Activated gamma-delta T cell treated with Interleukin-2 at 50 U/mL for 16 hours (primary cell): ENCODE data around the gene CTNNBL1.
"Not testable (repeated sequence)": the region's sequence is repeated elsewhere in the genome, so short reads cannot be mapped to it uniquely, and the experiment has no call there.

Experiments
- DNase-seq: peaks from one replicate; pipeline ENCODE4 v3.0.0-alpha.2; 2020

The CTNNBL1 gene

GRCh38 chr20:37711994-37712964 is 18.4 kb downstream of the CTNNBL1 start:
- DNase-seq, result no peak

- no peak for DNase-seq
Measured at GRCh38 chr20:37713396-37713795, 19.6 kb downstream of the CTNNBL1 start.

DNA sequence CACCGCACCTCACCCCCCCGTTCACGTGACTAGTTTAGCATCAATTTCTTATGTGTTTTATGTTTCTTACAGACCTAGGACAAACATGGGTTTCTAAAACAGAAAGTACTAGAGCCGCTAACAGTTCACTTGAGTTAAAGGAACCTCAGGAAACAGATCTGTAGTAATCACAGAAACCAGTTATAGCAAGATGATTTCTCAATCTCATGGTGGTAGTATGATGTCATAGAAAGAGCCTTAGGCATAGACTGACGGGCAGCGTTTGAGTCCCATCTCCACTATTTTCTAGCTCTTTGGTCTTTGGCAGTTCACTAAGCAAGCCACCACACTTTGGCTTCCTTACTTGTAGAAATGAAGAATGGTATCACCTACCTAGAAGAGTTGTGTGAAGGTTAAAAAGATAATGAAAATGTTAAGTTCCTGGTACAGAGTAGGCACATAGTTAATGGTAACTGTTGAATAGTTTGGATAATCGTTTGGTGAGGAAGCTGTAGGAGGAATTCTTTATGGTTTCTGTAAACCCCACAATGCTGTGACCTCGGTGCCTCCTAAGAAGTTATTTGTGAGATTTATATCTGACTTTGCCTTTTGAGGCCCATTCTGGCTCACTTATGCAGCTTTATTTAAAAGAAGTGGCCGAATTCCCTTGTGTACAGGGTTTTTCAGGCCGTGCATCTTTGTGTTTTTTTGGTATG is 21.3 kb downstream of the CTNNBL1 start:
- no peak for DNase-seq

DNA sequence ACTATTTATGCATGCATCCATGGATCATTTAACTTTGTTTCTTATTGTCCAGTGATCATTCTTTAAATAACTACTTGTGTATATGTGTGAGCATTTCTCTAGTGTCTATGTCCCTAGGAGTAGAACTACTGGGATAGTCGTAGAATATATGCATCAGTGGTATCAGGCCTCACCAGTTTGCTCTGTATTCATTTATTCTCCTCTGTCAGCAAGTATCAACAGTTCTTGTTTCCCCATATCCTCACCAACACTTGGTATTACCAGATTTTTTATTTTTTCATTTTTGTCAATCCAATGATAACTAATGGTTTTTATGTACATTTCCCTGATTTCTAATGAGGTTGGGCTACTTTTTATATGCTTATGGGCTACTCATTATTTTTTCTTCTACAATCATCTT is 27.9 kb downstream of the CTNNBL1 start:
- no peak for DNase-seq

DNA sequence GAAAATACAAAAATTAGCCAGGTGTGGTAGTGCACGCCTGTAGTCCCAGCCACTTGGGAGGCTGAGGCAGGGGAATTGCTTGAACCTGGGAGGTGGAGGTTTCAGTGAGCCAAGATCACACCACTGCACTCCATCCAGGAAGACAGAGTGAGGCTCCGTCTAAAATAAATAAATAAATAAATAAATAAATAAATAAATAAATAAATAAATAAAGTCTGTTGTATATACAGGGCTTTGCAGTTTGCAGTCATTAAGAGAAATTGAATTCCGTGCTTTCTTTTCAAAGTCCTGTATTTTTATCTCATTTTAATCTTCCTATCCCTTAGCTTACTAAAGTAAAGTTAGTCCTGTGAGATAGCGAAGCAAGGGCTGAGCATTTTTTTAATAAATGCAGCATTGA is 28.5 kb downstream of the CTNNBL1 start:
- not testable (repeated sequence) for DNase-seq

DNA sequence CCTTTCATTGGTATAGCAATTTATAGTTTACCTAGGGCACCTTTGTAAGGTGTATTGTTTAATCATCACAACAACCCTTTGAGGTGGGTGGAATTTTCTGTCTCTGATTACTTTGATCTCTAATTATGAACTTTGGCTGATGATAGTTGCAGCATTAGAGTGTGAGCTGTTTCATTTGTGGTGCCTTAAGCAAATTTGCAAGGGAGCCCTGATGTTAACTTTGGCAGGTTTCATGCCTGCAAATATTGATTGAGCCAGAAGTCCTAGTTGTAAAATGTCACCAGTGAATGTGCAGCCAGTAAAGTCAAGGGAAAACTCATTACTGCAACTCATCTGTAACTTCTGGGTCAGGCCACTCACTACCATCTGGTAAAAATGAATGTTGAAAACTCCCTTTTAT is 29.8 kb downstream of the CTNNBL1 start:
- no peak for DNase-seq

DNA sequence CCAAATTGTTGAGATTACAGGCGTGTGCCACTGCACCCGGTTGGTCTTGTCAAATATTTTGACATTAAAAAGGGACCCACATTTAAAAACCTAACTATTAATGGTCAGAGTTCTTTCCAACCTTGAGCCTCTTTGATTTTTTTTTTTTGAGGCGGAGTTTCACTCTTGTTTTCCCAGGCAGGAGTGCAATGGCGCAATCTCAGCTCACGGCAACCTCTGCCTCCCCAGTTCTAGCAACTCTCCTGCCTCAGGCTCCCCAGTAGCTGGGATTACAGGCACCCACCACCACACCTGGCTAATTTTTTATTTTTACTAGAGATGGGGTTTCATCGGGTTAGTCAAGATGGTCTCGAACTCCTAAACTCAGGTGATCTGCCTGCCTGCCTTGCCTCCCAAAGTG is 31.3 kb downstream of the CTNNBL1 start:
- DNase-seq, result no peak

GRCh38 chr20:37725855-37726254 is 32.0 kb downstream of the CTNNBL1 start:
- DNase-seq, result no peak

- no peak for DNase-seq
Measured at GRCh38 chr20:37726321-37726720, 32.5 kb downstream of the CTNNBL1 start.

GRCh38 chr20:37726971-37727956 is 33.4 kb downstream of the CTNNBL1 start:
- DNase-seq, result no peak

DNA sequence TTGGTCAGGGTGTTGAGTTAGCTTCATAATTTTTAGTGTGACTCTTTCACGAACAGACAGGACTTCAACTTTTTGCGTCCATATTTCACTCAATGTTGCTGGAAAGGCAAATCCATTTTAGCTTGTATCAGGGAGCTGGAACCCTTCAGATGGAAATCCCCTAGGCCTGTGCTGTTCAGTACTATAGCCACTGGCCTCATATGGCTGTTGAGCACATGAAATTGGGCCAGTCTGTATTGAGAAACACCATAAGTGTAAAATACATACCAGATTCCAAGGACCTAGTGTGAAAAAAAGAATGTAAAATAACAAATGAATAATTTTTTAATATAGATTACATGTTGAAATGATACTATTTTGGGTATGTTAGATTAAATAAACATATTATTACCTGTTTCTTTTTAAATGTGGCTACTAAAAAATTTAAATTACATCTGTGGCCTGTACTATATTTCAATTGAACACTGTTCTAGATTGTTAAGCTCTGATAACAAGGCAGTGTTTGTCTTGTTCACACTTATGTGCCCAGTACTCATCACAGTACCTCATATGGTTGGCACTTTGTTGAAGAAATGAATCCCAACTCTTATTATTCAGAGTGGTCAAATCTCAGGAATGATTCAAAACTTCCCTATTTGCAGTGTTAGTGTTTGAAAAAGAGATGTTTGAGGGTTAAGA is 34.3 kb downstream of the CTNNBL1 start:
- no peak for DNase-seq

DNA sequence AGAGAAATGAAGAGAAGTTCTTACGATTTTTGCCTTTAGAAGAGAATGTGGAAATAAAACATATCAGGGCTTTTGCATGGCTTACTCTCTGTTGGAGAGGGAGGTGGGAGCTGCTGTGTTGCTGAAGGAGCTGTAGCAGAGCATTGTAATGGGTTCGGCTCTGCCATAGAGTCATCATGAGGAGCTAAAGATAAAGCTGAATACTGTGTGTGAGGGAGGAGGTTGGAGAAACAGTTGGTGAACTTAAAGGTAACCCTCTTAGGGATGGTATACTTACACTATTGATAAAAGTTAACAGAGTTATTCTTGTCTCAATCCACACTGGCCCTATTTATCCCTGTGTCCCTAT is 34.8 kb downstream of the CTNNBL1 start:
- no peak for DNase-seq

- no peak for DNase-seq
Measured at GRCh38 chr20:37729452-37729851, 35.6 kb downstream of the CTNNBL1 start.

- DNase-seq, result no peak
Measured at GRCh38 chr20:37729909-37730308, 36.1 kb downstream of the CTNNBL1 start.

GRCh38 chr20:37733416-37733815 is 39.6 kb downstream of the CTNNBL1 start:
- DNase-seq, result no peak

GRCh38 chr20:37734228-37734985 is 40.6 kb downstream of the CTNNBL1 start:
- no peak for DNase-seq

GRCh38 chr20:37735541-37735940 is 41.7 kb downstream of the CTNNBL1 start:
- no peak for DNase-seq

- DNase-seq, result no peak
Measured at GRCh38 chr20:37736132-37736531, 42.3 kb downstream of the CTNNBL1 start.

DNA sequence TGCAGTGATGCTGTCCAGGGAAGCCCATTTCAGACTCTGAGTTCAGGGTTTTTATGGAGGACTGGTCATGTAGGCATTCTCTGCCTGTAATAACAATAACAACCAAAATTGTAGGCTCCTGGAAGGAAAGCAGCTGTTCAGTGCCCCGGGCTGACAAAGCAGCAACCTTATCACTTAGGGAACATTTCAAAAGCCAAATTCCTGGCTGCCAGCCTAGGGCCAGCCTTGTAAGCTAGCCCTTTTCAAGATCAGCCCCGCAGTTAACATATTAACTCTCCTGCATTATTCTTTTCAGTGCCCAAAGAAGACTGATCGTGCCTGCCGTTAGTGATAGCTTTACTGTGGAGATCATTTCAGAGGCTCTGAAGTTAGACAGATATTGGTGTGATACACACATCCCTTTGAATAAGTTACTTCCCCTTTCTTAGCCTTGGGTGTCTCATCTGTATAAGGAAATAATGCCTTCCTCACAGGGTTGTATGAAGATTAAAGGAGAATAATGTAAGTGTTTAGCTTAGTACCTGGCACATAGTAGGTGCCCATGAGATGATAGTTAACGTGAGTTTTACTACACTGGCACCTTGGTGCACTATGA is 44.1 kb downstream of the CTNNBL1 start:
- DNase-seq, result no peak

- DNase-seq, result no peak
Measured at GRCh38 chr20:37741055-37741454, 47.2 kb downstream of the CTNNBL1 start.

DNA sequence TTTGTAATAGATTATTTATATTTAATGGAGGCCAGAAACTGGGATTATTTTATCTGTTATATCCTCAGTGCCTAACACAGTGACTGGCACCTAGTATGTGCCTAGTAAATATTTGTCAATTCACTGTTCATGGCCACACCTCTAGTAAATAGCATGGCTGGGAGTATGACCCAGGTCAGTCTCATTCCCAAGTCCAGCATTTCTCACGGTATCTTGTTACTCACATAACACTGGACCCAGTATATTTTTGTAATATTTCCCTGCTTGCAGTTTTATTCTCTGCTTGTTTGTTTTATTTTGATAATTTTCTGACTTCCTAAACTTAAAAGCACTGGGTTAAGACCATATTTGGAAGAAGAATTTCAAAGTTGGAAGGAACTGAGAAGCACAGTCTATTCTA is 47.7 kb downstream of the CTNNBL1 start:
- DNase-seq, result no peak
